HG02852 (cell line): ENCODE data around the gene KCNC4.

ENCODE experiments used
- ATAC-seq: cut with Tn5 transposase; IDR thresholded peaks from one replicate; pipeline ENCODE4 v1.9.1; 2021; ENCODE audit warnings: mild to moderate bottlenecking, moderate library complexity; ENCODE audit not compliant: unreplicated experiment

The KCNC4 gene

DNA sequence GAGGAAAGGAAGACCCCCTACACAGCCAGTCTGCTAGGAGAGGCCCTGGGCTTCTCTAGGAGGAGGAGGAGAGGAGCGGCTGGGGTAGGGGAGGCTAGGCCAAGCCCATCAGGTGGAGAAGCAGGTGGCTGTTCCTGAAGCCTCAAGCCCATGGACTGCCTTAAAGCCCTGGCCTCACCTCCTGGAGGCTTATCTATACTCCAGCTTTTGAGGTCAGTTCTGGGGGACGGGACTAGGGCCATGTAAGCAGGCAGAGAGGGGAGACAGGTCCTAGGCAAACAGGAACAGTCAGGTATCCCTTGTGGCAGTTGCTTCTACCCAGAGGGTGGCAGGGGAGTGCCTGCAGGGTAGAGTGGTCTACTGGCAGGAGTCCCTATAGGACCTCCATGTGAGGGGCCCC lies 40.6 kb downstream of the KCNC4 start:
- ATAC-seq: no peak

DNA sequence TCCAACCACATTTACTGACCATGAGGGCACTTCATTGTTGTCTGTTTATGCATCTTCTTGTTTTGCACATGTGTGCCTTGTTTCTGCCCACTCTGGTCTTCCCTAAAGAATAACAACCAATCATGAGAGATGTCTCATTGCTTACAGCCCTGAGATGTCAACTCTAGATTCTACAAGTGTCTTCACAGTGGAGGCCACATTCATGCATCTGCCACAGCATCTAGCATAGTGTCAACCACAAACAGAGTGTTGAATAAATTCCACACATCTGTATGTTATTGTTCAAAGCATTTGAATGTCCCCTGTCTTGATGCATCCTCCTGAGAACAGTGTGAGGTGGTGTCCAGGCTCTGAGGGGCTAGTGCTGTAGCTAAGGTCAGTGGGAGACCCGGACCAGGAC lies 43.1 kb downstream of the KCNC4 start:
- ATAC-seq: no peak

DNA sequence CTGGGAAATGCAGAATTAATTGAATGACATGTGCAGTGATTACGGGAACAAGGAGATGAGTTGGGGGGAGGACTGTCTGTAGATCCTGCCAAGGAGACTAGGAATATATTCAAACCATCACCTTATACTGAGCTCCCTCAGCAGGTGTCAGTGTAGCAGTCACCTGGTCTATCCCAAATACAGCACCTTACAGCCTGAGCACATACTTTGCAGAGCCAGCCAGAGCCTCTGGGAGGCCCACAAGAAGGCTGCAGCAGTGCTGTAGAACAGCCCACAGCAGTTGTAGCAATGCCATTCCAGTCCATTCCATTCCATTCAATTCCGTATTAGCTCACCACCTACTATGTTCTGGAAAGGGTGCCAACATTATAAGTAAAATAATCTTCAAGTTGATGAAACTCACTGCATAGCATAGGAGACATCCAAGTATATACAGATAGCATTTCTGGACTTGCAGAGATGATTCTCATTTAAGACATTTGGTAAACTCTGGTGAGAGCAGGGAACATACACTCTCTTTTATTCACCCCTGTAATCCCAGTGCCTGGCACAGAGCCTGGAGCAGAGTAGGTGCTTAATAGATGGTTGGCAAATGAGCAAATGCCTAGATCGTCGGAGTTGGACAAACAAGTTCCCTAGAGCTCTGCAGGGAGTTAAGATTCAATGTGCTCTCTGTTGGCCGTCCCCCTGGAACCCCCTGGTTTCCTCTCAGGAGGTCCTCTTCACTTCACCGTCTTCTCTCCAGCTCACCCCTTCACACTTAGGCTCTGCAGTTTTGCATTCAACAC lies 44.7 kb downstream of the KCNC4 start:
- no peak for ATAC-seq

DNA sequence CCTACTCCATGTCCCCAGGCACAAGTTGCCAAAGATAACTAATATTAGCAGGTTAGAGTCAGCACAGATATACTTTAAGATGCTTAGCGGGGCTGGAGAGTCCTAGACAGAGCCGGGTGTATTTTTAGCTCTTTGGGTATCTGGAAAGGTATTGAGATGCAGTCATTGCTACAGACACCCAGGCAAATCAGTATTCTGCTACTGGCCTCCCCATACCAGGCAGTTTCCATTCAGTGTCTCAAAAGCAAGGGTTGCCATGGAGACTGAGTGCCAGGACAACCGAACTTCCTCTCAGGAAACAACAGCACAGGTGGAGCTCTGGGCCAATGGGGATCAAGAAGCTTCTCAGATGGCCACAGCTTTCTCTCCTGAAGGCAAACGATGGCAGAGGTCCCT lies 45.3 kb downstream of the KCNC4 start:
- ATAC-seq: no peak

DNA sequence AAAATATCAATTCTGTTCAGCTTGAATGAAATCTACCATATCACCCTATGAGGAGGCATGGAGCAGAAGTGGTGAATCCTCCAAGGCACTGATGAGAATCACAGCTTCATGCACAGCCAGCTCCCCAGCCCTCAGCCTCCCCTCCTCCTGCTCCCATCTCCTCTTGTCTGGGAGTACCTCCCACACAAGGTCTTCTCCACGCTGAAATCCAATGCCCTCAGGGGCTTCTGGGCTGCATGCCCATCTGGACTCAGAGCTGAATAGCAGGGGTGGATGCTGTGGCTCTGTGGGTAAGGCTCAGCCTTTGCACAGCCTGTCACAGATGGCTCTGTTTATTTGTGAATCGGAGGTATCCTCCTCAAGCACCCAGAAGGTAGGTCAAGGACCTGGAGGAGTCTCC lies 48.6 kb downstream of the KCNC4 start:
- ATAC-seq: no peak

DNA sequence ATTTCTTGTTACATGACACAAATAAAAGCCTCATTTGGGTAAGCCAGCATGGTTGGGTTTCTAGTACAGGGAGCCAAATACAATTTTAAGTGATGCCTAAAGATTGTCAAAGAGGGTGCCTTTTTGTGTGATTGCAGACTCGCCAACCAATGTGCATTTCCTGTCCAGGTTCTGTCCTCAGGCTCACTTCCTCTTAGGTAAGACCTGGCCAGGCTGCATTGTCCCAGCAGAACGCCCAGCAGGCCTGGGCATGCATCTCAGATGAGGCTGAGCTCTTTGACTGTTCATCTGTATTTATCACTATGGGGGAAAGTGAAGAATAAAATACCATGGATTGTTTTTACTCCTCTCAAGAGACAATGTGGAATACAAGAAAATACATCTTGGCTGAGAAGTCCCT lies 49.7 kb downstream of the KCNC4 start:
- no peak for ATAC-seq
